ENCODE results near the gene HOXB8. TPM values are rescaled to one million over a fixed set of nuclear protein-coding genes. Genes with fewer than 3 reads are reported as not detected.

HOXB8 gene
- total RNA-seq, 1 experiment from 2014 or later = 45.9 TPM

GRCh38 chr17:48636177-48637018 is 21.3 kb upstream of the HOXB8 start:
- DNase-seq (ENCODE audit: low read depth, low spot score) = no peak
- Histone ChIP-seq H3K27ac (ENCODE audit: low read length) (no peak overlapping the region; the same call in 1 of the 2 replicates), H3K9me3 (ENCODE audit: control insufficient read depth, insufficient read depth, low read depth, low read length) (no peaks in the 10 kb centered on the region), H3K27me3 (ENCODE audit: control insufficient read depth, insufficient read depth, low read length) (no peaks in the 10 kb centered on the region), H3K4me3 (ENCODE audit: low read depth in 2 of 2, low read length in 2 of 2) (no peak overlapping the region), H3K4me1 (ENCODE audit: control insufficient read depth, insufficient read depth, low read length) (peaks cover 33% of the 10 kb centered on the region), H3K36me3 (ENCODE audit: control insufficient read depth, insufficient read depth, low read length) (peaks cover 9% of the 10 kb centered on the region; the same call in 1 of the 2 replicates)
- intact Hi-C loops (cut with micrococcal nuclease; ENCODE audit: unreplicated experiment) (no loop called here), in situ Hi-C loops (cut with HindIII; ENCODE audit: low pct_unique_long_range_greater_than_20kb, low sequenced_read_pairs) (no loop called here)
- POLR2A ChIA-PET = interaction anchor here (0.6 to 1.5 kb wide), 3 partner anchors 10 to 29 kb away, joined by 3 to 27 read pairs (median 26); partner anchors contain the start of gene HOXB9
- TF ChIP-seq SIN3A (IDR thresholded peaks at IDR 0.05; ENCODE audit: borderline replicate concordance, insufficient read depth, low read depth, low read length) (no peak), REST (IDR thresholded peaks at IDR 0.05; ENCODE audit: insufficient read depth in 1 of 2, low read depth in 2 of 2, low read length in 1 of 2) (no peak), TCF7L2 (IDR thresholded peaks at IDR 0.05; ENCODE audit: low read depth, low read length) (peak; percentile 73)
- TF ChIP-seq, protein P1, sequence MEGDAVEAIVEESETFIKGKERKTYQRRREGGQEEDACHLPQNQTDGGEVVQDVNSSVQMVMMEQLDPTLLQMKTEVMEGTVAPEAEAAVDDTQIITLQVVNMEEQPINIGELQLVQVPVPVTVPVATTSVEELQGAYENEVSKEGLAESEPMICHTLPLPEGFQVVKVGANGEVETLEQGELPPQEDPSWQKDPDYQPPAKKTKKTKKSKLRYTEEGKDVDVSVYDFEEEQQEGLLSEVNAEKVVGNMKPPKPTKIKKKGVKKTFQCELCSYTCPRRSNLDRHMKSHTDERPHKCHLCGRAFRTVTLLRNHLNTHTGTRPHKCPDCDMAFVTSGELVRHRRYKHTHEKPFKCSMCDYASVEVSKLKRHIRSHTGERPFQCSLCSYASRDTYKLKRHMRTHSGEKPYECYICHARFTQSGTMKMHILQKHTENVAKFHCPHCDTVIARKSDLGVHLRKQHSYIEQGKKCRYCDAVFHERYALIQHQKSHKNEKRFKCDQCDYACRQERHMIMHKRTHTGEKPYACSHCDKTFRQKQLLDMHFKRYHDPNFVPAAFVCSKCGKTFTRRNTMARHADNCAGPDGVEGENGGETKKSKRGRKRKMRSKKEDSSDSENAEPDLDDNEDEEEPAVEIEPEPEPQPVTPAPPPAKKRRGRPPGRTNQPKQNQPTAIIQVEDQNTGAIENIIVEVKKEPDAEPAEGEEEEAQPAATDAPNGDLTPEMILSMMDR (IDR thresholded peaks at IDR 0.05) = peak; percentile 93; the same call in 1 of the 2 replicates
- peak; percentile 54 for ATAC-seq
- no TSS peak for BruUV-seq (replicated peaks)
- CTCF ChIA-PET = interaction anchor here (0.6 to 1.4 kb wide), 10 partner anchors 10 to 723 kb away, joined by 3 to 11 read pairs (median 4); partner anchors contain the start of genes ATP5MC1 and HOXB9

DNA sequence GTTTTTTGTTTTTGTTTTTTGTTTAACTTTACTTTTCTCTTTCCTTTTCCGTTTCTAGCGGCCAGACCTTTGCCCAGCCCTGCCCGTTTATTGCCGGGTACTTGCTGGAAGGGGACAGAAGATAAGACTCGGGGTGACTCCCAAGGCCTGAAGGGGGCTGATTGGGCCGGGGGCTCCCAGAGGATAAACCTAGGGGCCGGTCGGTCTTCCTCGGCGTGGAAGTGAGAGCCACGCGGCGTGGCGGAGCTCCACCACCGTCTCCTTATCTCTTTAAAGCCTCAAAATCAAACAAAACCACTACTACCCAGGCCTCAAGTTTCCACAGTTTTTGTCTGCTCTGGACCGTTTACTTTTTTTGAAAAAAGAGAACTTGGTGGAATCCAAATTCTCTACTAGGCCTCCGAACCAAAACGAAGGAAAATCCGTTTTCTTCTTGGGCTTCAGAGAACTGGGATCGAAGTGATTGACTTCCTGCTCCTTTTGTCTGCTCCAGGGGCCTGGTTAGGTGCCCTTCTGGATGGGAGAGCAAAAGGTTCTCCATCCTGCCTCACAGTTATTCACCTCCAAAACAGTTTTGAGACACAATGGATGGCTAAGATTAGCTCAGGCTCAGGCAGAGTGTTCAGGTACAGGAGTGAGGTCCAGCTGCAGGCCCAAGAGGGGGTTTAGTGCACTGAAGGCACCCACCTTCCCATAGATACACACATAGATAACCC is 19.6 kb upstream of the HOXB8 start:
- Histone ChIP-seq H3K4me1 (ENCODE audit: control insufficient read depth, insufficient read depth, low read length) (peaks cover 32% of the 10 kb centered on the region), H3K36me3 (ENCODE audit: control insufficient read depth, insufficient read depth, low read length) (peaks cover 12% of the 10 kb centered on the region; the same call in 1 of the 2 replicates), H3K4me3 (ENCODE audit: low read depth in 2 of 2, low read length in 2 of 2) (no peak overlapping the region), H3K9me3 (ENCODE audit: control insufficient read depth, insufficient read depth, low read depth, low read length) (no peaks in the 10 kb centered on the region), H3K27ac (ENCODE audit: low read length) (no peak overlapping the region), H3K27me3 (ENCODE audit: control insufficient read depth, insufficient read depth, low read length) (no peaks in the 10 kb centered on the region)
- POLR2A ChIA-PET = no interaction called here
- TF ChIP-seq SIN3A (IDR thresholded peaks at IDR 0.05; ENCODE audit: borderline replicate concordance, insufficient read depth, low read depth, low read length) (no peak), TCF7L2 (IDR thresholded peaks at IDR 0.05; ENCODE audit: low read depth, low read length) (no peak), REST (IDR thresholded peaks at IDR 0.05; ENCODE audit: insufficient read depth in 1 of 2, low read depth in 2 of 2, low read length in 1 of 2) (no peak), POLR2AphosphoS5 (IDR thresholded peaks at IDR 0.05; ENCODE audit: low read depth, low read length) (no peak)
- TF ChIP-seq, protein P1 (IDR thresholded peaks at IDR 0.05) = no peak
- DNase-seq (ENCODE audit: low read depth, low spot score) (no peak), ATAC-seq (no peak)
- intact Hi-C loops (cut with micrococcal nuclease; ENCODE audit: unreplicated experiment) = no loop called here
- TSS peak; percentile 13 for BruUV-seq (replicated peaks)
- in situ Hi-C loops (cut with HindIII; ENCODE audit: low pct_unique_long_range_greater_than_20kb, low sequenced_read_pairs) = no loop called here
- CTCF ChIA-PET = no interaction called here
